ENCODE measurements around the gene SLC5A9. TPM values are rescaled to one million over a fixed set of nuclear protein-coding genes. Genes with fewer than 3 reads are reported as not detected.

SLC5A9 gene
- total and polyA plus RNA-seq, 10 of the 15 experiments (the other 5 are each of a cell fraction or from before 2014, with no cell fraction given): 0.03 TPM; not detected in 9

- no peak for TF ChIP-seq IRF5 (IDR thresholded peaks at IDR 0.05; ENCODE audit: borderline replicate concordance)
- no peak for TF ChIP-seq MAX (IDR thresholded peaks at IDR 0.05; ENCODE audit: low read depth, low read length)
- no peak for TF ChIP-seq FOXM1 (IDR thresholded peaks at IDR 0.05; ENCODE audit: low read depth, low read length)
Measured at GRCh38 chr1:48221657-48222056, 859 bp upstream of the SLC5A9 start (continued).

- RAD21 ChIA-PET (ENCODE audit: unreplicated experiment): no interaction called here
- H3K27me3 ChIP-seq (replicated peaks in 1 of 2; ENCODE audit: control insufficient read depth in 2 of 2, insufficient read depth in 2 of 2, low read length in 1 of 2): no peaks in the 10 kb centered on the region
- H2AFZ ChIP-seq (ENCODE audit: control insufficient read depth, low read depth, low read length): no peak overlapping the region
- no peak overlapping the region for H3K4me3 ChIP-seq
- DNase-seq (ENCODE audit: low read depth, low spot score) (no peak), FAIRE-seq (no peak), ATAC-seq (no peak)
- H3K79me2 ChIP-seq (ENCODE audit: control insufficient read depth, insufficient read depth, low read length): no peaks in the 10 kb centered on the region
- no peak overlapping the region for H3K4me2 ChIP-seq (ENCODE audit: control insufficient read depth, insufficient read depth)
- BruUV-seq (replicated peaks): no TSS peak
- H3K9ac ChIP-seq (ENCODE audit: control insufficient read depth, insufficient read depth, low read length): no peak overlapping the region
- no peak overlapping the region for H3K27ac ChIP-seq (ENCODE audit: control insufficient read depth, insufficient read depth)
- no peaks in the 10 kb centered on the region for H4K20me1 ChIP-seq (ENCODE audit: control insufficient read depth, insufficient read depth)
- POLR2A ChIA-PET: no interaction called here
- no peaks in the 10 kb centered on the region for H3K36me3 ChIP-seq (ENCODE audit: control insufficient read depth in 2 of 2, insufficient read depth in 2 of 2, low read length in 1 of 2)
- SMC1A ChIA-PET (ENCODE audit: uncharacterized antibody, unreplicated experiment): no interaction called here
- intact Hi-C loops (cut with micrococcal nuclease; ENCODE audit: unreplicated experiment): no loop called here
- no peaks in the 10 kb centered on the region for H3K4me1 ChIP-seq (ENCODE audit: control insufficient read depth, insufficient read depth, low read length)
- H3K9me3 ChIP-seq (replicated peaks; ENCODE audit: control insufficient read depth, insufficient read depth, low read length): no peaks in the 10 kb centered on the region
- 20% methylated on average over 7 of the region's 7 CpGs for WGBS (ENCODE audit: insufficient coverage, insufficient replicate concordance, low lambda C conversion rate, missing lambda C conversion rate)
- CTCF ChIA-PET: no interaction called here
- in situ Hi-C loops (cut with MboI): no loop called here
- TF ChIP-seq CHD1 (IDR thresholded peaks at IDR 0.05; ENCODE audit: low read depth, low read length) (no peak), NKRF (conservative IDR thresholded peaks at IDR 0.05) (no peak), EGR1 (IDR thresholded peaks at IDR 0.05; ENCODE audit: borderline replicate concordance in 1 of 2, low read depth in 2 of 2, low read length in 2 of 2) (no peak), ZNF24 (IDR thresholded peaks at IDR 0.05) (no peak), YBX1 (IDR thresholded peaks at IDR 0.05) (no peak), CHD4 (IDR thresholded peaks at IDR 0.05) (no peak), ATF3 (IDR thresholded peaks at IDR 0.05; ENCODE audit: borderline replicate concordance, extremely low read depth, low read depth, low read length) (no peak), ZBTB40 (IDR thresholded peaks at IDR 0.05; ENCODE audit: borderline replicate concordance) (no peak)
Measured at GRCh38 chr1:48223366-48224240, 1.1 kb downstream of the SLC5A9 start.
